Fibroblast of peridontal ligament (primary cell): ENCODE measurements around the gene GRHPR.
A peak's percentile ranks its signal among the peaks of the same experiment; 100 is the strongest.
"Not testable (repeated sequence)": the region's sequence is repeated elsewhere in the genome, so short reads cannot be mapped to it uniquely, and the experiment has no call there.

Experiments used
- DNase-seq: peaks from one replicate; pipeline ENCODE4 v3.0.0-alpha.2; 2010; ENCODE audit errors: extremely low read depth

Gene GRHPR

DNA sequence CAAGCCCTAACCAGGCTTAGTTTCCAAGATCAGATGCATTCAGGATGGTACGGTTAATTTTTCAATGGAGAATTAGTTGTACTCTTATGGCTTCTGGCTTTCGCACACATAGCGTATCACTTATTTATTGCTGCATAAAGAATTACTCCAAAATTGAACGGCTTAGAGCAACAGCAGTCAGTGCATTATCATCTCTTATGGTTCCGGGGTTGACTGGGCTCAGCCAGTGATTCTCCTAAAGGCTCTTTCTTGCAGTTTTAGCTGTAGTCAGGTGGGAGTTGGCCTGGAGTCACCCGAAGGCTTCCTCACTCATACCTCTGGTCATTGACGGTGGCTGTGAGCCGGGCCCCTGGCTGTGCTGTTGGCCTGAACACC, 595 bp upstream of the GRHPR start:
- DNase-seq, result peak; percentile 9

DNA sequence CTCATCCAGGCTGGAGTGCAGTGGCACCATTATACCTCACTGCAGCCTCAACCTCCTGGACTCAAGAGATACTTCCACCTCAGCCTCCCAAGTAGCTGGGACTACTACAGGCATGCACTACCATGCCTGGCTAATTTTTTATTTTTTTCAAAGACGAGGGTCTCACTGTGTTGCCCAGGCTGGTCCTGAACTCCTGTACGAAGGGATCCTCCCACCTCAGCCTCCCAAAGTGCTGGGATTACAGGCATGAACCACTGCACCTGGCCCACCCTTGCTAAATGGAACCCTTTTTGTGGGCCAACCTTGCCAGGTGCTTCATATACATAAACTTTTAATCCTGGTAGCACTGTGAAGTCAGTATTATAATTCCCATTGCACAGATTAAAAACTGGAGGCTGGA, 1.0 kb downstream of the GRHPR start:
- no peak for DNase-seq

DNA sequence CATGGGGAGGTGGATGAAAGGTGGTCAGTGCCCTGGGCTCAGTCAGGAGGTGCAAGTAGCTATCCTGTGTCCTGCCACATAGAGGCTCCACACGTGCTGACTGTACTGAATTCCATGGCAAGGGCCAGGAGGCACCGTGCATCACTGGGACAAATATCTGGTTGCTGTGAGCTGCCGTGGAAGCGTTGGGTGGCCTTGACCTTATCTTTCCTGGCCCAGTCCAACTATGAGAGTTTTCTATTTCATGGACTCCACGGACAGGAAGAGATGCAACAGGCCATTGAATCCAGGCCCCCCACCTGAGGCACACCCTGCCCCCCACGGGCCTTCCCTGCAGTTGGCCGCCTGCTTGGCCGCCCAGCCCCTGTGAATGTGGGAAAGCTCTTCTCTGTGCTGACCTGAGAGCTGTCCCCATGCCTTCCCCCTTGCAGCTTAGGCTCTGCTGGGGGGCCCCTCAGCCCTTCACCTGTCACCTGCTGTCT, 1.7 kb downstream of the GRHPR start:
- no peak for DNase-seq

DNA sequence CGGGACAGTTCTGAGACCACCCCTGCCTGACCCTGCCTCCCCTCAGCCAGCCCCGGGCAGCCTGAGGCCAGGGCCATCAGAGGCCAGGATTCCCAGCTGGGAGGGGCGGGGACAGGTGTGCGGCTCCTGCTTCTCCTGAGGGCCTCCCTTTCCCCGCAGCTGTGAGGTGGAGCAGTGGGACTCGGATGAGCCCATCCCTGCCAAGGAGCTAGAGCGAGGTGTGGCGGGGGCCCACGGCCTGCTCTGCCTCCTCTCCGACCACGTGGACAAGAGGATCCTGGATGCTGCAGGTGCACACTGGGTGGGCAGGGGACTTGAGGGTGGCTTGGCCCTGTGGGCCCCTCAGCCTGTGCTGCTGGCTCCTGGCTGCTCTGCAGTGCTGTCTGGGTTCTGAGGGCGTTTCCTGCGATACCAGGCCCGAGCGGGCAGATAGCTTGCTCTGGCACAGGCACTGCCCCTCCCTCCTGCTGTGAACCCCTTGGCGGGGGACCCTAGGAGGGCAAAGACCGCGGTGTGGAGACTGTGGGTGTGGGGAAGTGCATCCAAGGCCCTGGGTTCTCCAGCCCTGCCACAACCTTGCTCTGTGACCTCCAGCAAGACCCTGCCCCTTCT, 2.3 kb downstream of the GRHPR start:
- no peak for DNase-seq

DNA sequence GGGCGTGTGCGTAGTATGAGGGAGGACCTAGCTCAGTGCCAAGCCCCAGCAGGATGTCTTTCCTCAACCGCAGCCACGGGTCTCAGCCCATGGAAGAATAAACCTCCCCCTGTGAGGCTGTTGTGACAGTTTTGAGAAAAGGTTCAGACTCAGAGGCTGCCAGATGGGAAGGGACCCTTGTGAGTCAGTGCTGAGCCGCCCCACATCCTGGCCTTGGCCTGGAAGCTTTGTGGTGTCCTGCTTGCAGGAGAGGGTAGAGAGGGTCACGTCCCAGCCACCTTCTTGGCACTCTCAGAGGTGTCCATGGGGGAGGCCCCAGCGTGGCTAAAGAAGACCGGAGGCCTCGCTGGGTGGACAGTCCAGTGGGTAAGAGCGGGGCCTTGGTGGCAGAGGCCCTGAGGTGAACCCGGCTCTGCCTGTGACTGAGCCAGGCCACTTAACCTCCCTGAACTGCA, 2.8 kb downstream of the GRHPR start:
- no peak for DNase-seq

DNA sequence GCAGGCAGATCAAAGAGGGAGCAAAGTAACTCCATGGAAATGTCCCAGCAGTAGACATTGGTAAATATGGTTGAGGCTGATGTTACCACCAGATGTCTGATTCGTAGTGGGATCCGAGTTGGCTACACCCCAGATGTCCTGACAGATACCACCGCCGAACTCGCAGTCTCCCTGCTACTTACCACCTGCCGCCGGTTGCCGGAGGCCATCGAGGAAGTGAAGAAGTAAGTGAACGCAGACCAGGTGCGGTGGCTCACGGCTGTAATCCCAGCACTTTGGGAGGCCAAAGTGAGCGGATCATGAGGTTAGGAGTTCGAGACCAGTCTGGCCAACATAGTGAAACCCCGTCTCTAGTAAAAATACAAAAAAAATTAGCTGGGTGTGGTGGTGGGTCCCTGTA, 3.9 kb downstream of the GRHPR start:
- DNase-seq, result not testable (repeated sequence)

DNA sequence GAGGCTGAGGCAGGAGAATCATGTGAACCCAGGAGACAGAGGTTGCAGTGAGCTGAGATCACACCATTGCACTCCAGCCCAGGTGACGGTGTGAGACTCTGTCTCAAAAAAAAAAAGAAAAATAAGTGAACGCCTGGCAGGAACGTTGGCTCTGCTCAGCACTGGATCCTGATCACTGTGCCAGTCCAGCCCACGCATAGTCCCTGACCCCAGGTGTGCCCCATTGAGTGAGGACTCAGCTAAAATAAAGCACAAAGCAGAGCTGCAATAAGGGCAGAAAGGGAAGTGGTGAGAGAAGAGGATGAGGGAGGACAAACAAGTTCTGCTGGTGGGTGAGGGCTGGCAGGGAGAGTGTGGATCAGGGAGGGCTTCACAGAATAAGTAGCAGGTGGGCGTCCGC, 4.3 kb downstream of the GRHPR start:
- DNase-seq, result no peak

DNA sequence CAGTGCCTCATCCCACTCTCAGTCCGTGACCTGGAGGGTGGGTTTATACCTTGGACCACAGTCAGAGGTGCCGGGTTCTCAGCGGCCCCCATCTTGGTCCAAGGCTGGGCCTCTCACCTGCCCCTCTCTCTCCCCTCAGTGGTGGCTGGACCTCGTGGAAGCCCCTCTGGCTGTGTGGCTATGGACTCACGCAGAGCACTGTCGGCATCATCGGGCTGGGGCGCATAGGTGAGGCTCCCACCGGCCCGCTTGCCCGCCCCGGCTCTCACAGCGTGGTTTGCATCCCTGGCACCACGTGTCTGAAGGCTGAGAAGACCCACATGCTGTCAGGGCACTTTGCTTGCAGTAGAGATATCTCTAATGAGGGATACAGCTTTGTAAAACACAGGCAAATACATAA, 5.8 kb downstream of the GRHPR start:
- no peak for DNase-seq

DNA sequence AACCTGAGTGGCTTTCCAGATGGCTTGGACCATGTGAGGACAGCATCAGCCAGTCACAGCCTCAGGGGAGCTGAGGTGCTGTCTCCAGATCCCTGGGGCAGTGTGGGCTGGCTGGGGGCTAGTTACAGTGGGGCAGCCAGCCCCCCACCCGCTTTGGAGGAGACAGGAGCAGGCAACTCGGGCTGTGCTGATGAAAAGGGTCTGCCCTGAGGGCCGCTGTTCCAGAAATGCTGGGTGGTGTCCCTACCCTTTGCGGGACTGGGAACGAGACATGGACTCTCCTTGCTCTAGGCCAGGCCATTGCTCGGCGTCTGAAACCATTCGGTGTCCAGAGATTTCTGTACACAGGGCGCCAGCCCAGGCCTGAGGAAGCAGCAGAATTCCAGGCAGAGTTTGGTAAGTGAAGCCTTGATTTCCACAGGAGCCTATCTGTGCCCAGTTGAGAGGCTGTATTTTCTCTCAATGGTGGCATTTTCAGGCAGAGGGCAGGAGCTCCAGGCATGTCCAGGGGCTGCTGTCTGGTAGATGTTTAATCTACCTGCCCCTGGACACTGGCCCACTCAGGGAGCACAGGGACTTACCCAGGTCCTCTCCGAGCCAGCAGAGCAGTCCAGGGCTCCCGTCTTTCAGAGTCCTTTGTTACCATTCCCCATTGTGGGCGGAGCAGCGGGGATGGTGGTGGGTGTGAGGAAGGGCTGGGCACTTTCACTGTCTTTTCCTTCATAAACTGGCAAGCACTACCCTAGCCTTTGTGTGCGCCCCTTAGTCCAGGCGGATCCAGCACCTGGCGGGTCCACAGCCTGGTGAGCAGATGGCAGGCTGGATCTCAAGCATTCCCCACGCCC, 7.2 kb downstream of the GRHPR start:
- DNase-seq, result no peak

DNA sequence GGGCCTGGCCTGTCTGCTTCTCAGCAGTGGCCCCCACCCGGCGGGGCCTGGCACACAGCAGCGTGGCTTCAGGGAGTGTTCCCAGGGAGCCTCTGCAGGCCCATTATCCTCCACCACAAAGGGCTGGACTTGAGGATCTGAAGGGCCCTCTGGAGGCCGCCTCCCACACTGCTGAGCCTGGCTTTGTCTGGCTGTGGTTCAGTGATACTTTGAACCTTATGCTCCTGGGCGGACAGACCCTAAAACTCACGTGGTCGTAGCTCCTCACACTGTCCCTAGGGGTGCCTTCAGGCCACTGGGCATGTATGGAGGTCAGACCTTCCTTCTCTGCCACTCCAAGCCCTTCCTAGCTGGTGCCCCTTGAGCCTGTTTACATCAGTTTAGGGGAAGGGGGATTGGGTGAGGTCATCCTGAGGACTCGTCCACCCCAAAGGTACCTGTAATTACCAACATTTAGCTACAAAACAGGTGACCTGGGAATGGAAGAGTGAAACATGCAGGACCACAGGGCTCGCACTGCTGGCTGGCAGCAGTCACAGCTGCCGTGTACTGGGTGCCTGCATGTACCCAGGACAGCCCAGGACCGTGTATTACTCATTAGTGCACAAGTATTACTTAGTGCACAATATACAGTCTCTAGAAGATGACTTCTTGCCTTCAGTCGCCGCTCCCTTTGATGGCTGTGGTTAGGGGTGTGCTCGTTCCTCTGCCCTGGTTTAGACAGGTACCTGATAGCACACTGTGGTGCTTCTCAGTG, 8.5 kb downstream of the GRHPR start:
- DNase-seq, result peak; percentile 38

DNA sequence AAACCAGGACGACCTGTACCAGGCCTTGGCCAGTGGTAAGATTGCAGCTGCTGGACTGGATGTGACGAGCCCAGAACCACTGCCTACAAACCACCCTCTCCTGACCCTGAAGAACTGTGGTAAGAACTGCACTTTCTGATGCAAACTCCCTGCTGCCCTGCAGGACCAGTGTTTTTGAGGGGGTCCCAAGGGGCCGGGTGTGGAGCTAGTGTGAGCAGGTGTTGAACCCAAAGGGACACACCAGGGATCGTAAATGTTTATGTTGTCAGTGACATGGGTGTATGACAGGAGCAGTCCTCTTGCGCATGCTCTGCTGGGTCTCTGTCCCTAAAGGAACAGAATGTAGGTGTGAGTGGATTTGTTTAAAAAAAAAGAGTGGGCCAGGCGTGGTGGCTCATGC, 9.5 kb downstream of the GRHPR start:
- DNase-seq, result no peak

DNA sequence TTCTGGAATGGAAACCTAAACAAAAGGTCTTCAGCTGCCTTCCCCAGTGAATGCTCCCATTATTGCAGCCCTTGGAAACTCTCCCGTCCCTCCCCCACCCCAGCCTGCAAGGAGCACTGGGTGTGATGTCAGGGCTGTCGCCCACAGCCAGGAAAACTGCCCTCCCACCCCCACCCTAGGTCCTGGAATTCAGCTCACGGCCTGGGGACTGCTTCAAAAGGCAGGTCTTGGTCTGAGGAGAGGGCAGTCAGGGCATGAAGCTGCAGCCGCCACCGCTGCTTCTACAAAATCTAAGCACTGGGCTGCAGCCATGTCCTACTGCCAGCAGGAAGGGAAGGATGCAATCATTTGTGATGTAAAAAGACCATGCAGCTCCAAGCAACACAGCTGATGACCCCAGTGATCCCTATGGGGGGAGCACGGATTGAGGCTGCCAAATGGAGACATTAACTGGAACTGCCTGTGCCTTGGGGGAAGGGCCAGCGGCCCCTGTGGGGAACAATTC, 11.4 kb downstream of the GRHPR start:
- DNase-seq, result no peak

DNA sequence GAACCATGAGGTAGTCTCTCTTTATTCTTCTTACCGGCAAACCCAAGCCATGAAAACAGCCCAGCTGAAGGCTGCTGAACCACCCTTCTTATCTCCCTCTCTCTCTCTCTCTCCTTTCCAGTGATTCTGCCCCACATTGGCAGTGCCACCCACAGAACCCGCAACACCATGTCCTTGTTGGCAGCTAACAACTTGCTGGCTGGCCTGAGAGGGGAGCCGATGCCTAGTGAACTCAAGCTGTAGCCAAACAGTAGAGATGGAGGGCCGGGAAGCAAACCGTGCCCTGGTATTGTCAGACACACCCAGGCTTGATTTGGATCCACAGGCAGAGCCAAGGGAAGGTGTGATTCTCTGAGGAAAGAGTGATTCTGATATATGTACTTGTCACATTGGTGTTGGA, 14.0 kb downstream of the GRHPR start:
- no peak for DNase-seq

DNA sequence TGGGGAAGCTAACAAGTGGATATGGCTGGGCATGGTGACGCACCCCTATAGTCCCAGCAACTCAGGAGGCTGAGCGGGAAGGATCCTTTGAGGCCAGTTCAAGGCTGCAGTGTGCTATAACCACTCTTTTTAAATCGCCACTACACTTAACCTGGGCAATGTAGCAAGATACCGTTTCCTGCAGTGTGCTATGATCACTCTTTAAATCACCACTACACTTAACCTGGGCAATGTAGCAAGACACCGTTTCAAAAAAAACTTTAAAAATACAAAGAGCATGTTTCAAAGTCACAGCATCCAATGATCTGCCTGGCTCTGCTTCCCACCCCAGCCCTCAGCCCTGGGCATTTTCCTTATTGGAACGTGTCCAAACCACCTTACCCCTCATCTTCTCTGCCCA, 14.5 kb downstream of the GRHPR start:
- DNase-seq, result no peak

DNA sequence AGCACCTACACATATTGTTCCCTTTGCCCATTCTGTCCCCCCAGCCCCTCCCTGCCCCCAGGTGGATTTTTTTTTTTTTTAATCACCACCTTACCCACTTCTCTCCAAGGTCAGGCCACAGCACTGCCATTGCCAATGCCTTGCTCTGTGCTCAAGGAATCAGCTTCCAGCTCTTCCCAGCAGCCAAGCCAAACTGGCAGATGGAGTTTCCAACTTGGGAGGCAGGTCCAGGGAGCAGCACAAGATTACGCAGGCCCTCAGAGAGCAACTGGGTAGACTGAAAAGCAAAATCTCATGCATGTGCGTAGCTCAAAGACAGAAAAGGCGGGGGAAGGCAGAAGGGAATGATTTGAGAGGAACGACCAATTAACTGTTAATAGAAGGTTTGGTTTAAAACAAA, 15.1 kb downstream of the GRHPR start:
- no peak for DNase-seq

DNA sequence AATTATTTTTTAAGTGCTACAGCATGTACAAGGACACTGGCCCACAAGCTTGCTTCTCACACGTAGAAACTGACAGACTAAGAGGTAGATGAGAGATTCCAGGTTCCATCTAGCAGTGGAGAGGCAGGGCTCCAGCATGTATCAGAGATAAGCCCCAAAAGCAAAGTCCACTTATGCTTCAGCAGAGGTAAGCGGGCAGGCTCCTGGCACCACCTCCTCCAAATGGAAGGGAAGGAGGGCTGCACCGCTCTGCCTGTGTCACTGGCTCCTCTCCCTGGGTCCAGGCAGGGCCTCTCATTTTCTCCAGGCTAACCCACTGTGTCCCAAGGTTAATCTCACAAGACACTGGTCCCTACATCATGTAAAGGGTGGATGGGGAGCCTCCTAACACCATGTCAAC, 15.9 kb downstream of the GRHPR start:
- no peak for DNase-seq

DNA sequence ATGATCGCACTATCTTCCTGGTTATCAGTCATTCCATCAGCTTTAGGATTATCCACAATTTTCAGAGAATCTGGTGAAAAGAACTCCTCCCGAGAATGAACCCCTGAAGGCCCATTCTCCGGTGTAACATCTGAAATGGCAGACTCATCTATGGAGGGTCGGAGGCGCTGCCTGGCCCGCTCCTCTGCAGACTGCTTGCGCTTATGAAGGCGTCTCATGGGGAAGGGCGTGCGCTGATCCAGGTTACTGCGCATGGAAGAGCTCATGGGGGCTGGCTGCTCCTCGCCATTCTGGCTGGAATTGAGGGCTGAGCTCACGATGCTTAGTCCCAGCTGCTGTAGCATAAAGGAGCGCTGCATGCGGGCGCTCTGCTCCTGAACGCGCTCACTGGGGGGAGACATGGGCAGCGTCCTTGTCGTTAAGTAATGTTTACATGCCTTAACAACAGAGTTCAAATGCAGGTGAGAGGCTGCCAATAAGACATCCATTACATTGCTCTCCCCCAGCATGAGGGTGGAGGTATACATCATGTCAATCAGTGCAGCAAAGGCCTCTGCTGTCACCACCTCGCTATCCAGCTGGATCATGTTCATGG, 19.4 kb downstream of the GRHPR start:
- DNase-seq, result no peak

DNA sequence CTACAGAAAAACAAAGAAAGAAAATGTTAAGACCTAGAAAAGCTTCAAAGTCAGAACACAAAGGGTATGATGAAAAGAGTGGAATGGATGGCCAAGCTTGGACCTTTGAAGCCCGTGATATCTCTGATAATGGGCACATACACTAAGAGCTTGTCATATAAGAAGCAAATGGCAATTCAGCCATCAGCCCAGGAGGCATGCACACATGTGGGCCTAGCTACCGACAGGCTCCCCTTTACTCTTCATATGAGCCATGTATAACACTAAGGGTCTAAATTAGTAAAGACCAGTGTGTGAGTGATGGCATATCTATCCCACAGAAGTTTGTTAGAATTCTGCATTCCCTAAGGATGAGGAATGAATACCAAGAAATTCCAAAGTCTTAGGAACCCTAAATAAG, 20.1 kb downstream of the GRHPR start:
- no peak for DNase-seq

DNA sequence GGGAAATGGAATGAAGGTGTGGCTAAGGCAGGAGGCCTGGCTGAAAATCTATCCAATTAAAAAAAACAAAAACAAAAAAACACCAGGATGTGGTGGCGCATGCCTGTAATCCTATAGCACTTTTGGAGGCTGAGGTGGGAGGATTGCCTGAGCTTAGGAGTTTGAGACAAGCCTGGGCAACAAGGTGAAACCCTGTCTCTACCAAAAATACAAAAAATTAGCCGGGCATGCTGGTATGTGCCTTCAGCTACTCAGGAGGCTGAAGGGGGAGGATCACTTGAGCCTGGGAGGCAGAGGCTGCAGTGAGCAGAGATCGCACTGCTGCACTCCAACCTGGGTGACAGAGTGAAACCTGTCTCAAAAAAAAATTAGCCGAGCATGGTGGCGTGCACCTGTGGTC, 21.1 kb downstream of the GRHPR start:
- DNase-seq, result no peak

DNA sequence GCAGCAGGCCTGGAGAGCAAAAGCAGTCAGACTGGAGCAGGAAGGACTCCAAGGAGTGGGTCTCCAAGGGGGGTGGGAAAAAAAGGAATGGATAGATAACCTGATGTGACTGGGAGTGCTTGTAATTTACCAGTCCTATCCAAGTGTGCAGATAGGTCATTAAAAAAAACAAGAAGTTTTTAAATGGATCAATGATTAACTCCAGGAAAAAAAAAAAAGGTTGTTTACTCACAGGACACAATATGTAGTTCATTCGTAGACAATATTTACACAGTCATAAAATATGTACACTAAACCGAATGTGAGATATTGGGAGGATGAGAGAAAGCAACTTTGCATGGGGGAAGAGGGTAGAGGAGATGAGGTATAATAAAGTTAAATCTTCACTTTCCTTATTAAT, 22.4 kb downstream of the GRHPR start:
- no peak for DNase-seq

DNA sequence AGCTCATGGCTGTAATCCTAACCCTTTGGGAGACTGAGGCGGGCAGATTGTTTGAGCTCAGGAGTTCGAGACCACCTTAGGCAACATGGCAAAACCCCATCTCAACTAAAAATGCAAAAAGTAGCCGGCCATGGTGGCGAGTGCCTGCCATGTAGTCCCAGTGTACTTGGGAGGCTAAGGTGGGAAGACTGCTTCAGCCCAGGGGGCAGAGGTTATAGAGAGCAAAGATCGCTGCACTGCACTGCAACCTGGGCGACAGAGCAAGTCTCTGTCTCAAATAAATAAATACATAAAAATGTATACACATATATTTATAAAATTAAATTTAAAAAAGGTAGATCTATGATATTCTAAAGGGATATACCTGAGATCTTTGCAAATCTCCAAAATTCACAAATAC, 23.3 kb downstream of the GRHPR start:
- DNase-seq, result no peak

DNA sequence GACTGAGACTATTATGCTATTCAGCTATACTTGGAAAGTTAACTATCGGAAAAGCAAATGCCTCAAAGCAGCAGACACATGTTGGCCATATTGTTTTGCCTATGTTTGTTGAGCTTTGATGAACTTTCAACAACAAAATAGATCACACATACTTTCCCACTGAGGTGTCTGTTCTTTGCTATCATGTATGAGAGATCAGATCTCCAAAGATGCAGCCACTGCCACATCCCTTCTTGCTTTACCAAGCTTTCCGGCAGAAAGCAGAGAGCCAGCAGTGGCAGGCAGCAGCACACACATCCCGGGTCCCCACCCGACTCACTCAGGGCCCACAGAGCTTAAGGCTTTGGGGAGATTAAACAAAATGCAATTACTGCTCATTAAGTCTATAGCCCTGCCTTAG, 23.9 kb downstream of the GRHPR start:
- no peak for DNase-seq
